Muscle layer of duodenum (tissue), 2 donors: ENCODE data around the gene CEP104.

Source experiments
- H3K27ac ChIP-seq: one replicate; pipeline ENCODE4 v1.7.0; 2013; ENCODE audit warnings: mild to moderate bottlenecking, low read length
- H3K27me3 ChIP-seq: one replicate; pipeline ENCODE4 v1.7.0; 2013; ENCODE audit warnings: low read depth, mild to moderate bottlenecking, control low read depth, low read length
- H3K36me3 ChIP-seq, 2 donors: one replicate each; pipeline ENCODE4 v1.7.0; 2013; ENCODE audit warnings: low read length in 2 of 2, control low read depth in 1 of 2, mild to moderate bottlenecking in 1 of 2; ENCODE audit not compliant: insufficient read depth in 2 of 2, control insufficient read depth in 1 of 2
- H3K4me1 ChIP-seq, 2 donors: one replicate each; pipeline ENCODE4 v1.7.0; 2013; ENCODE audit warnings: low read length in 2 of 2, mild to moderate bottlenecking in 2 of 2, control low read depth in 1 of 2, moderate library complexity in 1 of 2; ENCODE audit not compliant: insufficient read depth in 2 of 2, control insufficient read depth in 1 of 2
- H3K4me3 ChIP-seq, 2 donors: one replicate each; pipeline ENCODE4 v1.7.0; 2013; ENCODE audit warnings: low read length in 2 of 2, low read depth in 1 of 2, mild to moderate bottlenecking in 1 of 2
- H3K9me3 ChIP-seq, 2 donors: one replicate each; pipeline ENCODE4 v1.7.0; 2013; ENCODE audit warnings: low read length in 2 of 2, control low read depth in 1 of 2, mild to moderate bottlenecking in 1 of 2; ENCODE audit not compliant: control insufficient read depth in 1 of 2
- donor health status: healthy.

Gene CEP104

GRCh38 chr1:3783651-3784474, 73.1 kb downstream of the CEP104 start:
- H3K4me1 ChIP-seq, result no peaks in the 10 kb centered on the region
- peaks cover 43 to 93% of the 10 kb centered on the region in 2 donors for H3K36me3 ChIP-seq
- no peak overlapping the region for H3K27ac ChIP-seq
- no peaks in the 10 kb centered on the region for H3K9me3 ChIP-seq
- no peak overlapping the region for H3K4me3 ChIP-seq
- H3K27me3 ChIP-seq, result no peaks in the 10 kb centered on the region

GRCh38 chr1:3780901-3781300, 76.1 kb downstream of the CEP104 start:
- Histone ChIP-seq H3K36me3 (peaks cover 27 to 81% of the 10 kb centered on the region in 2 donors), H3K27ac (no peak overlapping the region), H3K9me3 (no peaks in the 10 kb centered on the region), H3K27me3 (no peaks in the 10 kb centered on the region), H3K4me3 (no peak overlapping the region), H3K4me1 (peaks cover 0 to 3% of the 10 kb centered on the region in 2 donors)

- no peaks in the 10 kb centered on the region for H3K27me3 ChIP-seq
- no peaks in the 10 kb centered on the region for H3K9me3 ChIP-seq
- H3K27ac ChIP-seq, result no peak overlapping the region
- peaks cover 27 to 72% of the 10 kb centered on the region in 2 donors for H3K36me3 ChIP-seq
- H3K4me3 ChIP-seq, result no peak overlapping the region
- H3K4me1 ChIP-seq, result peaks cover 0 to 13% of the 10 kb centered on the region in 2 donors
These were observed 77.0 kb downstream of the CEP104 start for GRCh38 chr1:3779912-3780416.

GRCh38 chr1:3779265-3779911, 77.6 kb downstream of the CEP104 start:
- no peaks in the 10 kb centered on the region for H3K9me3 ChIP-seq
- H3K36me3 ChIP-seq, result peaks cover 27 to 66% of the 10 kb centered on the region in 2 donors
- H3K4me1 ChIP-seq, result peaks cover 0 to 13% of the 10 kb centered on the region in 2 donors
- H3K27me3 ChIP-seq, result no peaks in the 10 kb centered on the region
- no peak overlapping the region for H3K4me3 ChIP-seq
- H3K27ac ChIP-seq, result no peak overlapping the region

- Histone ChIP-seq H3K9me3 (no peaks in the 10 kb centered on the region), H3K4me3 (no peak overlapping the region), H3K4me1 (peaks cover 0 to 13% of the 10 kb centered on the region in 2 donors), H3K27me3 (no peaks in the 10 kb centered on the region), H3K27ac (no peak overlapping the region), H3K36me3 (peaks cover 27 to 59% of the 10 kb centered on the region in 2 donors)
These were observed 78.3 kb downstream of the CEP104 start for GRCh38 chr1:3778590-3779264.

- Histone ChIP-seq H3K4me3 (no peak overlapping the region), H3K36me3 (peaks cover 27 to 52% of the 10 kb centered on the region in 2 donors), H3K9me3 (no peaks in the 10 kb centered on the region), H3K4me1 (peaks cover 0 to 13% of the 10 kb centered on the region in 2 donors), H3K27me3 (no peaks in the 10 kb centered on the region), H3K27ac (no peak overlapping the region)
These were observed 79.1 kb downstream of the CEP104 start for GRCh38 chr1:3777647-3778589.

- H3K4me1 ChIP-seq, result peaks cover 0 to 13% of the 10 kb centered on the region in 2 donors
- H3K9me3 ChIP-seq, result no peaks in the 10 kb centered on the region
- no peaks in the 10 kb centered on the region for H3K27me3 ChIP-seq
- H3K4me3 ChIP-seq, result no peak overlapping the region
- peaks cover 20 to 44% of the 10 kb centered on the region in 2 donors for H3K36me3 ChIP-seq
- H3K27ac ChIP-seq, result no peak overlapping the region
These were observed 79.9 kb downstream of the CEP104 start for GRCh38 chr1:3777078-3777547.

GRCh38 chr1:3776231-3776961, 80.6 kb downstream of the CEP104 start:
- no peak overlapping the region for H3K27ac ChIP-seq
- H3K4me1 ChIP-seq, result peaks cover 0 to 18% of the 10 kb centered on the region in 2 donors
- no peak overlapping the region for H3K4me3 ChIP-seq
- no peaks in the 10 kb centered on the region for H3K9me3 ChIP-seq
- H3K36me3 ChIP-seq, result peaks cover 13 to 37% of the 10 kb centered on the region in 2 donors
- H3K27me3 ChIP-seq, result no peaks in the 10 kb centered on the region

GRCh38 chr1:3775490-3776230, 81.4 kb downstream of the CEP104 start:
- H3K4me3 ChIP-seq, result no peak overlapping the region
- H3K27ac ChIP-seq, result no peak overlapping the region
- H3K4me1 ChIP-seq, result peaks cover 0 to 24% of the 10 kb centered on the region in 2 donors
- H3K9me3 ChIP-seq, result no peaks in the 10 kb centered on the region
- H3K36me3 ChIP-seq, result peaks cover 8 to 30% of the 10 kb centered on the region in 2 donors
- no peaks in the 10 kb centered on the region for H3K27me3 ChIP-seq
